HCT116 (cell line): ENCODE measurements around the gene PIP4K2B.
"Not testable (repeated sequence)": the region's sequence is repeated elsewhere in the genome, so short reads cannot be mapped to it uniquely, and the experiment has no call there.

Experiments used
- CBX3 ChIP-seq: IDR thresholded peaks from 2 replicates; pipeline ENCODE4 v1.6.1; 2012; ENCODE audit warnings: low read depth
- CTCF ChIP-seq, 3 experiments: fragments of 200-600 bp in 1 of 3; sonication (generic) in 1 of 3; IDR thresholded peaks in 2 of 3; conservative IDR thresholded peaks in 1 of 3; 2 replicates each; pipeline ENCODE4 v1.5.1; 2012 to 2017; ENCODE audit warnings: low read depth in 2 of 3, low read length in 2 of 3, antibody characterized with exemption in 1 of 3, borderline replicate concordance in 1 of 3, control low read depth in 1 of 3, mild to moderate bottlenecking in 1 of 3, mixed read lengths in 1 of 3, mixed run types in 1 of 3, moderate library complexity in 1 of 3; ENCODE audit not compliant: insufficient read depth in 1 of 3
- EZH2 ChIP-seq: fragments of 200-600 bp; sonication (generic); IDR thresholded peaks from 2 replicates; pipeline ENCODE4 v1.6.1; 2017; ENCODE audit warnings: antibody characterized with exemption, mixed run types
- FOSL1 ChIP-seq: IDR thresholded peaks from 2 replicates; pipeline ENCODE4 v1.6.1; 2012; ENCODE audit warnings: low read depth
- POLR2A ChIP-seq: IDR thresholded peaks from 2 replicates; pipeline ENCODE4 v1.7.0; 2011; ENCODE audit warnings: borderline replicate concordance; ENCODE audit not compliant: insufficient read depth, insufficient read length; ENCODE audit errors: extremely low read depth
- POLR2AphosphoS5 ChIP-seq: IDR thresholded peaks from 2 replicates; pipeline ENCODE4 v1.6.1; 2011; ENCODE audit warnings: mild to moderate bottlenecking, low read depth, low read length, moderate library complexity
- RAD21 ChIP-seq: IDR thresholded peaks from 2 replicates; pipeline ENCODE4 v1.6.1; 2012; ENCODE audit warnings: low read depth, mild to moderate bottlenecking
- REST ChIP-seq: IDR thresholded peaks from 2 replicates; pipeline ENCODE4 v1.6.1; 2012; ENCODE audit warnings: low read depth
- SIN3A ChIP-seq: IDR thresholded peaks from 2 replicates; pipeline ENCODE4 v1.6.1; 2012; ENCODE audit warnings: low read depth
- SRF ChIP-seq: IDR thresholded peaks from 2 replicates; pipeline ENCODE4 v1.6.1; 2012; ENCODE audit warnings: low read depth
- YY1 ChIP-seq: IDR thresholded peaks from 2 replicates; pipeline ENCODE4 v1.6.1; 2011; ENCODE audit warnings: low read length, low read depth, moderate library complexity, mild to moderate bottlenecking; ENCODE audit not compliant: insufficient replicate concordance; ENCODE audit errors: extremely low read depth
- TF ChIP-seq, protein P1 (sequence below): IDR thresholded peaks from 2 replicates; pipeline ENCODE4 v1.6.1; 2012
- TF ChIP-seq, protein P2 (sequence below): IDR thresholded peaks from 2 replicates; pipeline ENCODE4 v1.6.1; 2012

- not testable (repeated sequence) for TF ChIP-seq CTCF (IDR thresholded peaks at IDR 0.05 in 2 of 3, conservative IDR thresholded peaks at IDR 0.05 in 1 of 3; ENCODE audit: borderline replicate concordance in 1 of 3, insufficient read depth in 1 of 3, low read depth in 2 of 3, low read length in 2 of 3); SRF; POLR2AphosphoS5; POLR2A; YY1; FOSL1; SIN3A; REST; EZH2; CBX3; RAD21
- TF ChIP-seq, protein P1, sequence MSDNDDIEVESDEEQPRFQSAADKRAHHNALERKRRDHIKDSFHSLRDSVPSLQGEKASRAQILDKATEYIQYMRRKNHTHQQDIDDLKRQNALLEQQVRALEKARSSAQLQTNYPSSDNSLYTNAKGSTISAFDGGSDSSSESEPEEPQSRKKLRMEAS: not testable (repeated sequence)
- TF ChIP-seq, protein P2, sequence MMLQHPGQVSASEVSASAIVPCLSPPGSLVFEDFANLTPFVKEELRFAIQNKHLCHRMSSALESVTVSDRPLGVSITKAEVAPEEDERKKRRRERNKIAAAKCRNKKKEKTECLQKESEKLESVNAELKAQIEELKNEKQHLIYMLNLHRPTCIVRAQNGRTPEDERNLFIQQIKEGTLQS: not testable (repeated sequence)
Measured at GRCh38 chr17:38726145-38726544, 73.2 kb downstream of the PIP4K2B start.
